ENCODE measurements around the gene CADM1.

CADM1 gene

GRCh38 chr11:115357066-115357465 lies 147.1 kb downstream of the CADM1 start:
- POLR2A ChIA-PET (ENCODE audit: low non-redundant PET) = no interaction called here
- CTCF ChIA-PET = no interaction called here

GRCh38 chr11:115352805-115353485 lies 151.3 kb downstream of the CADM1 start:
- ChIA-PET POLR2A (ENCODE audit: low non-redundant PET) (no interaction called here), CTCF (no interaction called here)
- no peak for DNase-seq (ENCODE audit: low spot score)
- H3K27ac ChIP-seq = no peak overlapping the region
- no peak for TF ChIP-seq CTCF (conservative IDR thresholded peaks at IDR 0.05; ENCODE audit: low read depth)

More at GRCh38 chr11:115357066-115357465, 147.1 kb downstream of the CADM1 start:
- DNase-seq (ENCODE audit: low spot score) = no peak
- no peak overlapping the region for H3K27ac ChIP-seq
- TF ChIP-seq CTCF (conservative IDR thresholded peaks at IDR 0.05; ENCODE audit: low read depth) = no peak

- no peak for TF ChIP-seq CTCF (conservative IDR thresholded peaks at IDR 0.05; ENCODE audit: low read depth)
- DNase-seq (ENCODE audit: low spot score) = no peak
- ChIA-PET CTCF (no interaction called here), POLR2A (ENCODE audit: low non-redundant PET) (no interaction called here)
- no peak overlapping the region for H3K27ac ChIP-seq
Observed at GRCh38 chr11:115349335-115350017, 154.7 kb downstream of the CADM1 start.

GRCh38 chr11:115348416-115348815 lies 155.8 kb downstream of the CADM1 start:
- CTCF ChIA-PET = no interaction called here
- no peak overlapping the region for H3K27ac ChIP-seq
- DNase-seq (ENCODE audit: low spot score) = no peak
- TF ChIP-seq CTCF (conservative IDR thresholded peaks at IDR 0.05; ENCODE audit: low read depth) = no peak
- POLR2A ChIA-PET (ENCODE audit: low non-redundant PET) = no interaction called here

GRCh38 chr11:115347106-115347505 lies 157.1 kb downstream of the CADM1 start:
- no peak for TF ChIP-seq CTCF (conservative IDR thresholded peaks at IDR 0.05; ENCODE audit: low read depth)
- no peak for DNase-seq (ENCODE audit: low spot score)
- CTCF ChIA-PET = no interaction called here
- H3K27ac ChIP-seq = no peak overlapping the region
- POLR2A ChIA-PET (ENCODE audit: low non-redundant PET) = no interaction called here

GRCh38 chr11:115345840-115346239 lies 158.4 kb downstream of the CADM1 start:
- POLR2A ChIA-PET (ENCODE audit: low non-redundant PET) = no interaction called here
- DNase-seq (ENCODE audit: low spot score) = no peak
- no peak overlapping the region for H3K27ac ChIP-seq
- no peak for TF ChIP-seq CTCF (conservative IDR thresholded peaks at IDR 0.05; ENCODE audit: low read depth)
- CTCF ChIA-PET = no interaction called here

All from RWPE1 (cell line).